ENCODE results near the gene BTBD8. TPM values are rescaled to one million over a fixed set of nuclear protein-coding genes. Genes with fewer than 3 reads are reported as not detected.

The BTBD8 gene
- total and polyA plus RNA-seq, 2 experiments from 2014 or later: 2.9 to 4.1 TPM

DNA sequence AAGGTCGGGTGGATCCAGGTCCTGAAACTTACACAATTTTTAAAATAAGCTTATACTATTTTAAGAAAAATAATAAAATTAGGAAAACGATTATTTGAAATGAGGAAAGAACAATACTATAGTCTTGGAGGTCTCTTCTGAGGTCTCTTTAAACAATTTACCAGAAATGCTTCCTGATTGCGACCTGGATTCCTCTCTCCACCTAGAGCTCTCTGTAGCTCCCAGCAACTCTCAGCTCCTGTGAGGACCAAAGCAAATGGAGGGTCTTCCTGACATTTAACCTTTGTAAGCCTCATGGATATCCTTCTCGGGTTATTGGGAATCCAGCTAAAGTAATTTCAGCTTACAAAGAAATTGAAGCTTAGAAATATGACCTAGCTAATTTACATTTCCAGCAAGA is 886 bp downstream of the BTBD8 start (continued):
- TF ChIP-seq, protein P1, sequence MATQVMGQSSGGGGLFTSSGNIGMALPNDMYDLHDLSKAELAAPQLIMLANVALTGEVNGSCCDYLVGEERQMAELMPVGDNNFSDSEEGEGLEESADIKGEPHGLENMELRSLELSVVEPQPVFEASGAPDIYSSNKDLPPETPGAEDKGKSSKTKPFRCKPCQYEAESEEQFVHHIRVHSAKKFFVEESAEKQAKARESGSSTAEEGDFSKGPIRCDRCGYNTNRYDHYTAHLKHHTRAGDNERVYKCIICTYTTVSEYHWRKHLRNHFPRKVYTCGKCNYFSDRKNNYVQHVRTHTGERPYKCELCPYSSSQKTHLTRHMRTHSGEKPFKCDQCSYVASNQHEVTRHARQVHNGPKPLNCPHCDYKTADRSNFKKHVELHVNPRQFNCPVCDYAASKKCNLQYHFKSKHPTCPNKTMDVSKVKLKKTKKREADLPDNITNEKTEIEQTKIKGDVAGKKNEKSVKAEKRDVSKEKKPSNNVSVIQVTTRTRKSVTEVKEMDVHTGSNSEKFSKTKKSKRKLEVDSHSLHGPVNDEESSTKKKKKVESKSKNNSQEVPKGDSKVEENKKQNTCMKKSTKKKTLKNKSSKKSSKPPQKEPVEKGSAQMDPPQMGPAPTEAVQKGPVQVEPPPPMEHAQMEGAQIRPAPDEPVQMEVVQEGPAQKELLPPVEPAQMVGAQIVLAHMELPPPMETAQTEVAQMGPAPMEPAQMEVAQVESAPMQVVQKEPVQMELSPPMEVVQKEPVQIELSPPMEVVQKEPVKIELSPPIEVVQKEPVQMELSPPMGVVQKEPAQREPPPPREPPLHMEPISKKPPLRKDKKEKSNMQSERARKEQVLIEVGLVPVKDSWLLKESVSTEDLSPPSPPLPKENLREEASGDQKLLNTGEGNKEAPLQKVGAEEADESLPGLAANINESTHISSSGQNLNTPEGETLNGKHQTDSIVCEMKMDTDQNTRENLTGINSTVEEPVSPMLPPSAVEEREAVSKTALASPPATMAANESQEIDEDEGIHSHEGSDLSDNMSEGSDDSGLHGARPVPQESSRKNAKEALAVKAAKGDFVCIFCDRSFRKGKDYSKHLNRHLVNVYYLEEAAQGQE (IDR thresholded peaks at IDR 0.05; ENCODE audit: unreplicated experiment): no peak
- TF ChIP-seq ETS1 (IDR thresholded peaks at IDR 0.05): no peak
- no peak for TF ChIP-seq POLR2AphosphoS5 (IDR thresholded peaks at IDR 0.05; ENCODE audit: low read depth)
- TF ChIP-seq JUNB (IDR thresholded peaks at IDR 0.05; ENCODE audit: unreplicated experiment): no peak
- TF ChIP-seq CREB1 (CRISPR knock-in tag; IDR thresholded peaks at IDR 0.05; ENCODE audit: low read depth): no peak

- Mint-ChIP-seq H3K36me3 (ENCODE audit: low read depth) (peaks cover 26% of the 10 kb centered on the region), H3K27ac (no peak overlapping the region), H3K9me3 (peaks cover 30% of the 10 kb centered on the region), H3K4me3 (no peak overlapping the region), H3K4me1 (peaks cover 1% of the 10 kb centered on the region; the same call in 1 of the 3 replicates), H3K27me3 (ENCODE audit: insufficient read depth, low read depth, poor library complexity) (no peaks in the 10 kb centered on the region)
- Histone ChIP-seq H3K4me3 (no peak overlapping the region), H4K20me1 (replicated peaks; ENCODE audit: insufficient read depth) (no peaks in the 10 kb centered on the region), H2AFZ (no peak overlapping the region), H3K27ac (ENCODE audit: low read depth) (no peak overlapping the region), H3K4me1 (ENCODE audit: insufficient read depth) (no peaks in the 10 kb centered on the region; the same call in 1 of the 2 replicates), H3K79me2 (replicated peaks; ENCODE audit: insufficient read depth) (0 out of 2 replicates have a peak, but pooled peaks cover 3% of the 10 kb centered on the region), H3F3A (replicated peaks; ENCODE audit: low read depth) (no peaks in the 10 kb centered on the region), H3K9me2 (ENCODE audit: insufficient read depth) (no peaks in the 10 kb centered on the region), H3K27me3 (ENCODE audit: insufficient read depth) (no peaks in the 10 kb centered on the region), H3K4me2 (no peak overlapping the region), H3K36me3 (ENCODE audit: insufficient read depth) (peaks cover 5% of the 10 kb centered on the region; the same call in 1 of the 2 replicates)
- DNase-seq (ENCODE audit: low spot score): no peak
- no peak for ATAC-seq
- no peak for TF ChIP-seq CTCF (conservative IDR thresholded peaks at IDR 0.05; ENCODE audit: low read depth in 2 of 2)
- no peak for TF ChIP-seq EZH2 (IDR thresholded peaks at IDR 0.05; ENCODE audit: low read depth, unreplicated experiment)
- no peak for TF ChIP-seq ETS1 (IDR thresholded peaks at IDR 0.05)
- TF ChIP-seq ZNF114 (CRISPR knock-in tag; IDR thresholded peaks at IDR 0.05): no peak
- TF ChIP-seq JUNB (IDR thresholded peaks at IDR 0.05; ENCODE audit: unreplicated experiment): no peak
- TF ChIP-seq POLR2AphosphoS5 (IDR thresholded peaks at IDR 0.05; ENCODE audit: low read depth): no peak
- TF ChIP-seq EZH2phosphoT487 (IDR thresholded peaks at IDR 0.05; ENCODE audit: unreplicated experiment): no peak
- no peak for TF ChIP-seq CREB1 (CRISPR knock-in tag; IDR thresholded peaks at IDR 0.05; ENCODE audit: low read depth)
- TF ChIP-seq, protein P2, sequence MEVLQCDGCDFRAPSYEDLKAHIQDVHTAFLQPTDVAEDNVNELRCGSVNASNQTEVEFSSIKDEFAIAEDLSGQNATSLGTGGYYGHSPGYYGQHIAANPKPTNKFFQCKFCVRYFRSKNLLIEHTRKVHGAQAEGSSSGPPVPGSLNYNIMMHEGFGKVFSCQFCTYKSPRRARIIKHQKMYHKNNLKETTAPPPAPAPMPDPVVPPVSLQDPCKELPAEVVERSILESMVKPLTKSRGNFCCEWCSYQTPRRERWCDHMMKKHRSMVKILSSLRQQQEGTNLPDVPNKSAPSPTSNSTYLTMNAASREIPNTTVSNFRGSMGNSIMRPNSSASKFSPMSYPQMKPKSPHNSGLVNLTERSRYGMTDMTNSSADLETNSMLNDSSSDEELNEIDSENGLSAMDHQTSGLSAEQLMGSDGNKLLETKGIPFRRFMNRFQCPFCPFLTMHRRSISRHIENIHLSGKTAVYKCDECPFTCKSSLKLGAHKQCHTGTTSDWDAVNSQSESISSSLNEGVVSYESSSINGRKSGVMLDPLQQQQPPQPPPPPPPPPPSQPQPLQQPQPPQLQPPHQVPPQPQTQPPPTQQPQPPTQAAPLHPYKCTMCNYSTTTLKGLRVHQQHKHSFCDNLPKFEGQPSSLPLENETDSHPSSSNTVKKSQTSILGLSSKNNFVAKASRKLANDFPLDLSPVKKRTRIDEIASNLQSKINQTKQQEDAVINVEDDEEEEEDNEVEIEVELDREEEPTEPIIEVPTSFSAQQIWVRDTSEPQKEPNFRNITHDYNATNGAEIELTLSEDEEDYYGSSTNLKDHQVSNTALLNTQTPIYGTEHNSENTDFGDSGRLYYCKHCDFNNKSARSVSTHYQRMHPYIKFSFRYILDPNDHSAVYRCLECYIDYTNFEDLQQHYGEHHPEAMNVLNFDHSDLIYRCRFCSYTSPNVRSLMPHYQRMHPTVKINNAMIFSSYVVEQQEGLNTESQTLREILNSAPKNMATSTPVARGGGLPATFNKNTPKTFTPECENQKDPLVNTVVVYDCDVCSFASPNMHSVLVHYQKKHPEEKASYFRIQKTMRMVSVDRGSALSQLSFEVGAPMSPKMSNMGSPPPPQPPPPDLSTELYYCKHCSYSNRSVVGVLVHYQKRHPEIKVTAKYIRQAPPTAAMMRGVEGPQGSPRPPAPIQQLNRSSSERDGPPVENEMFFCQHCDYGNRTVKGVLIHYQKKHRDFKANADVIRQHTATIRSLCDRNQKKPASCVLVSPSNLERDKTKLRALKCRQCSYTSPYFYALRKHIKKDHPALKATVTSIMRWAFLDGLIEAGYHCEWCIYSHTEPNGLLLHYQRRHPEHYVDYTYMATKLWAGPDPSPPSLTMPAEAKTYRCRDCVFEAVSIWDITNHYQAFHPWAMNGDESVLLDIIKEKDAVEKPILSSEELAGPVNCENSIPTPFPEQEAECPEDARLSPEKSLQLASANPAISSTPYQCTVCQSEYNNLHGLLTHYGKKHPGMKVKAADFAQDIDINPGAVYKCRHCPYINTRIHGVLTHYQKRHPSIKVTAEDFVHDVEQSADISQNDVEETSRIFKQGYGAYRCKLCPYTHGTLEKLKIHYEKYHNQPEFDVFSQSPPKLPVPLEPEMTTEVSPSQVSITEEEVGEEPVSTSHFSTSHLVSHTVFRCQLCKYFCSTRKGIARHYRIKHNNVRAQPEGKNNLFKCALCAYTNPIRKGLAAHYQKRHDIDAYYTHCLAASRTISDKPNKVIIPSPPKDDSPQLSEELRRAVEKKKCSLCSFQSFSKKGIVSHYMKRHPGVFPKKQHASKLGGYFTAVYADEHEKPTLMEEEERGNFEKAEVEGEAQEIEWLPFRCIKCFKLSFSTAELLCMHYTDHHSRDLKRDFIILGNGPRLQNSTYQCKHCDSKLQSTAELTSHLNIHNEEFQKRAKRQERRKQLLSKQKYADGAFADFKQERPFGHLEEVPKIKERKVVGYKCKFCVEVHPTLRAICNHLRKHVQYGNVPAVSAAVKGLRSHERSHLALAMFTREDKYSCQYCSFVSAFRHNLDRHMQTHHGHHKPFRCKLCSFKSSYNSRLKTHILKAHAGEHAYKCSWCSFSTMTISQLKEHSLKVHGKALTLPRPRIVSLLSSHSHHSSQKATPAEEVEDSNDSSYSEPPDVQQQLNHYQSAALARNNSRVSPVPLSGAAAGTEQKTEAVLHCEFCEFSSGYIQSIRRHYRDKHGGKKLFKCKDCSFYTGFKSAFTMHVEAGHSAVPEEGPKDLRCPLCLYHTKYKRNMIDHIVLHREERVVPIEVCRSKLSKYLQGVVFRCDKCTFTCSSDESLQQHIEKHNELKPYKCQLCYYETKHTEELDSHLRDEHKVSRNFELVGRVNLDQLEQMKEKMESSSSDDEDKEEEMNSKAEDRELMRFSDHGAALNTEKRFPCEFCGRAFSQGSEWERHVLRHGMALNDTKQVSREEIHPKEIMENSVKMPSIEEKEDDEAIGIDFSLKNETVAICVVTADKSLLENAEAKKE (CRISPR knock-in tag; IDR thresholded peaks at IDR 0.05): no peak
- TF ChIP-seq ZNF331 (CRISPR knock-in tag; IDR thresholded peaks at IDR 0.05; ENCODE audit: low read depth): no peak
Measured at GRCh38 chr1:92084651-92085050, 4.5 kb downstream of the BTBD8 start.
